Upper lobe of left lung (tissue), 6 donors: Measurements from ENCODE around the gene WASHC4. TPM values are rescaled to one million over a fixed set of nuclear protein-coding genes. Genes with fewer than 3 reads are reported as not detected.

ENCODE experiments used
- ATAC-seq, 2 donors: fragments of 200-7000 bp; cut with Tn5 transposase; one replicate each; pipeline ENCODE4 v1.9.1; 2022; ENCODE audit warnings: mild to moderate bottlenecking in 2 of 2, moderate library complexity in 2 of 2; ENCODE audit not compliant: low FRiP score in 2 of 2
- DNase-seq, 2 donors: peaks; one replicate each; pipeline ENCODE4 v3.0.0-alpha.2; 2019 to 2020
- H3K27ac ChIP-seq, 4 donors: fragments of 200-600 bp; sonication (generic); one replicate each; pipeline ENCODE4 v1.5.1; 2016 to 2019
- H3K27me3 ChIP-seq, 4 donors: fragments of 200-600 bp; sonication (generic); one replicate each; pipeline ENCODE4 v1.5.1; 2017 to 2019
- H3K36me3 ChIP-seq, 4 donors: fragments of 200-600 bp; sonication (generic); one replicate each; pipeline ENCODE4 v1.5.1; 2016 to 2019
- H3K4me1 ChIP-seq, 4 donors: fragments of 200-600 bp; sonication (generic); one replicate each; pipeline ENCODE4 v1.5.1; 2018 to 2019
- H3K4me3 ChIP-seq, 4 donors: fragments of 200-600 bp; sonication (generic); one replicate each; pipeline ENCODE4 v1.5.1; 2017 to 2019; ENCODE audit warnings: mild to moderate bottlenecking in 2 of 4, moderate library complexity in 1 of 4
- H3K9me3 ChIP-seq, 4 donors: fragments of 200-600 bp; sonication (generic); one replicate each; pipeline ENCODE4 v1.5.1; 2018 to 2019
- EP300 ChIP-seq, 4 donors: sonication (generic); formaldehyde crosslinking; IDR thresholded peaks; one replicate each; pipeline ENCODE4 v1.5.1; 2017; ENCODE audit warnings: antibody characterized with exemption in 4 of 4, control low read depth in 2 of 4
- POLR2A ChIP-seq, 4 donors: fragments of 450-650 bp; IDR thresholded peaks; one replicate each; pipeline ENCODE4 v1.5.1; 2016 to 2017; ENCODE audit warnings: antibody characterized with exemption in 4 of 4, mild to moderate bottlenecking in 2 of 4
- POLR2AphosphoS5 ChIP-seq, 2 donors: sonication (generic); formaldehyde crosslinking; IDR thresholded peaks; one replicate each; pipeline ENCODE4 v1.5.1; 2017; ENCODE audit warnings: antibody characterized with exemption in 2 of 2
- WGBS, 2 donors: methylation state at CpG; one replicate each; pipeline ENCODE4 v1.1.5; 2017 to 2018; 5-methylcytosine and 5-hydroxymethylcytosine counted together
- total RNA-seq, 6 donors: library from RNA; depleted of rRNA in 4 of 6; stranded (reverse); fragments of >200 nt in 4 of 6; gene quantifications; one replicate each; pipeline versions ENCODE4 v1.1.0 to v1.2.1, GENCODE V29; 2016 to 2021
- TF ChIP-seq, protein P1 (sequence below), 6 experiments: fragments of 450-650 bp in 4 of 6; fragments of 200-600 bp in 2 of 6; sonication (generic) in 2 of 6; IDR thresholded peaks; one replicate each; pipeline ENCODE4 v1.5.1; 2016 to 2019; ENCODE audit warnings: antibody characterized with exemption in 6 of 6
- donor health status: DM: no; HTN: no; CAD: no; lungs with moderate emphysema.
- donor health status: DM: no; HTN: yes; CAD: no; lungs with severe emphysema.

Gene WASHC4
- total RNA-seq, 6 donors from 2014 or later, result 32.5 to 114 (median 69.6) TPM

DNA sequence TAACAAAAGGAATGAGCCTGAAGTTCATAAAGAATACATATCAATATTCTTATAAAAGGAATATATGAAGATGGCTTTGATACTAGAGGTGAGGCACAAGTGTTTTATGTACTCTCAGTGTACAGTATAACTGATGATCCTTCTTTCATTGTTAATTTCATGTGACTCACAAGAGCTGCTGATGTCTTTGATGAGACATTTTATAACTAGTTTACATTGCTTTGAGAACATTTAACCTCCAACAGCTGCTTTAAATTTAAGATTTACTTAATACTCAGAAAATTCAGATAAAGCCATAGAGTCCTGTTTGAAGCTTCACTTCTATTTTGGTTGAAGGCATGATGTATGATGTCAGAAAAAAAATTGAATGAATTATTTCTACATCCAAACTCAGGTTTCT lies 59.8 kb downstream of the WASHC4 start:
- no peaks in the 10 kb centered on the region for H3K9me3 ChIP-seq
- no peak for TF ChIP-seq POLR2AphosphoS5 (IDR thresholded peaks at IDR 0.05)
- no peak for TF ChIP-seq POLR2A (IDR thresholded peaks at IDR 0.05)
- TF ChIP-seq, protein P1, sequence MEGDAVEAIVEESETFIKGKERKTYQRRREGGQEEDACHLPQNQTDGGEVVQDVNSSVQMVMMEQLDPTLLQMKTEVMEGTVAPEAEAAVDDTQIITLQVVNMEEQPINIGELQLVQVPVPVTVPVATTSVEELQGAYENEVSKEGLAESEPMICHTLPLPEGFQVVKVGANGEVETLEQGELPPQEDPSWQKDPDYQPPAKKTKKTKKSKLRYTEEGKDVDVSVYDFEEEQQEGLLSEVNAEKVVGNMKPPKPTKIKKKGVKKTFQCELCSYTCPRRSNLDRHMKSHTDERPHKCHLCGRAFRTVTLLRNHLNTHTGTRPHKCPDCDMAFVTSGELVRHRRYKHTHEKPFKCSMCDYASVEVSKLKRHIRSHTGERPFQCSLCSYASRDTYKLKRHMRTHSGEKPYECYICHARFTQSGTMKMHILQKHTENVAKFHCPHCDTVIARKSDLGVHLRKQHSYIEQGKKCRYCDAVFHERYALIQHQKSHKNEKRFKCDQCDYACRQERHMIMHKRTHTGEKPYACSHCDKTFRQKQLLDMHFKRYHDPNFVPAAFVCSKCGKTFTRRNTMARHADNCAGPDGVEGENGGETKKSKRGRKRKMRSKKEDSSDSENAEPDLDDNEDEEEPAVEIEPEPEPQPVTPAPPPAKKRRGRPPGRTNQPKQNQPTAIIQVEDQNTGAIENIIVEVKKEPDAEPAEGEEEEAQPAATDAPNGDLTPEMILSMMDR (IDR thresholded peaks at IDR 0.05), result no peak
- TF ChIP-seq EP300 (IDR thresholded peaks at IDR 0.05), result no peak
- no peaks in the 10 kb centered on the region for H3K4me1 ChIP-seq
- ATAC-seq (no peak), DNase-seq (no peak)
- H3K27me3 ChIP-seq, result no peaks in the 10 kb centered on the region
- peaks cover 26 to 93% (median 49%) of the 10 kb centered on the region in 4 donors for H3K36me3 ChIP-seq
- no peak overlapping the region for H3K27ac ChIP-seq
- no peak overlapping the region for H3K4me3 ChIP-seq

- TF ChIP-seq EP300 (IDR thresholded peaks at IDR 0.05) (no peak), POLR2A (IDR thresholded peaks at IDR 0.05) (no peak), POLR2AphosphoS5 (IDR thresholded peaks at IDR 0.05) (no peak)
- TF ChIP-seq, protein P1 (IDR thresholded peaks at IDR 0.05), result no peak
- no peaks in the 10 kb centered on the region for H3K9me3 ChIP-seq
- H3K4me1 ChIP-seq, result no peaks in the 10 kb centered on the region
- DNase-seq, result no peak
- peaks cover 25 to 89% (median 43%) of the 10 kb centered on the region in 4 donors for H3K36me3 ChIP-seq
- no peaks in the 10 kb centered on the region for H3K27me3 ChIP-seq
- no peak for ATAC-seq
- H3K4me3 ChIP-seq, result no peak overlapping the region
- H3K27ac ChIP-seq, result no peak overlapping the region
These were observed 60.5 kb downstream of the WASHC4 start for GRCh38 chr12:105168006-105168405.

DNA sequence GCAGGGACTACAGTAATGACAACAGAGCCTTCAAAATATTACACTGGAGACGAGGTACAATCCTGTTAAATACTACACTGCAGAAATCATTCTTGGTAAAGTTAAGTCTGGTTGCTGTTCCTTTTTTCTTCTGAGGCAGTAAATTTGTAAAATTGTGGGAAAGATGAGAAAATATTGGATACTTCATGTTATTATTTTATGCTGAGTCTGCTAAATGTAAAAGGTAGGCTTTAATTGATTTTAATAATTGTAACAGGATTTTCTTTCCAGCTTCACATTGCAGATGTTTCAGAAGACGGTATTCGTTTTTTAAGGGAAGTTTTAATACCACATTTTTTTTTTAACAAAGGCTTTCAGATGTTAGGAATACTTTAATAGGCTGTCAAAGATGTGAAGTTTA lies 62.6 kb downstream of the WASHC4 start:
- 95 to 97% methylated on average over 3 of the region's 3 CpGs for WGBS, 2 donors
- H3K4me3 ChIP-seq, result no peak overlapping the region
- H3K36me3 ChIP-seq, result peaks cover 14 to 86% (median 31%) of the 10 kb centered on the region in 4 donors
- no peaks in the 10 kb centered on the region for H3K4me1 ChIP-seq
- no peak for ATAC-seq
- no peak overlapping the region for H3K27ac ChIP-seq
- TF ChIP-seq, protein P1 (IDR thresholded peaks at IDR 0.05), result no peak
- TF ChIP-seq POLR2A (IDR thresholded peaks at IDR 0.05) (no peak), POLR2AphosphoS5 (IDR thresholded peaks at IDR 0.05) (no peak), EP300 (IDR thresholded peaks at IDR 0.05) (no peak)
- H3K27me3 ChIP-seq, result no peaks in the 10 kb centered on the region
- no peaks in the 10 kb centered on the region for H3K9me3 ChIP-seq
- no peak for DNase-seq

DNA sequence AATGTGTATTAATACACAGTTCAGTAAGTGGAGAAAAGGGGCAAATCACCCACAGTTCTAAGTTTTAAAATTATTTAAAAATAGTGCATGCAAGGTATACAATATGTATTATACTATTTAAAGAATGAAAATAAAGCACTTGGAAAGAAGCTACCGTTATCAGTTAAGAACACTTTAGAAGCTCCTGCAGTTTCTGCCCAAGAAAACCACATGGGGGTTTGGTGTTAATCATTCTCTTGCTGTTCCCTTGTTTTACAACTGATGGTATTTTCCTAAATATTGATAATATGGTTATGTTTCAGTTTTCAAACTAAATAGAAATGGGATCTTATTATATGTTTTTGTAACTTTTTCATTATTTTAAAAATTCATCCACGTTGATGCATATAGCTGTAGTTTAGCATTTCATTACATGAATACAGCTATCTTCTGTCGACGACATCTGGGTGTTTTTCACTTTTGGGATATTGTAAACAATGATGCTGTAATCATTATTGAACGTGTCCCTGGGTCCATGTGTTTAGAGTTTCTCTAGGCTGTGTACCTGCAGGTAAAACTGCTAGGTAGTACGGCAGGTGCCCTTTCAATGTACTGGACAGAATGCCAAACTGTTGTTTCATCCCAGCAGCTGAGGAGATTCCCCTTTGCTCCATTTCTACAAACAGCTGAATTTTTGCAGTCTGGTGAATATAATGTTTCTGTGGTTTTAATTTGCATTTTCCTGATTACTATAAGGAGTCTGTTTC lies 64.3 kb downstream of the WASHC4 start:
- no peaks in the 10 kb centered on the region for H3K9me3 ChIP-seq
- peaks cover 9 to 83% (median 26%) of the 10 kb centered on the region in 4 donors for H3K36me3 ChIP-seq
- no peaks in the 10 kb centered on the region for H3K4me1 ChIP-seq
- no peaks in the 10 kb centered on the region for H3K27me3 ChIP-seq
- no peak for ATAC-seq
- no peak for TF ChIP-seq POLR2A (IDR thresholded peaks at IDR 0.05)
- TF ChIP-seq, protein P1 (IDR thresholded peaks at IDR 0.05), result no peak
- no peak for TF ChIP-seq POLR2AphosphoS5 (IDR thresholded peaks at IDR 0.05)
- TF ChIP-seq EP300 (IDR thresholded peaks at IDR 0.05), result no peak
- 83 to 87% methylated on average over 6 of the region's 6 CpGs for WGBS, 2 donors
- no peak for DNase-seq
- H3K4me3 ChIP-seq, result no peak overlapping the region
- no peak overlapping the region for H3K27ac ChIP-seq
